ENCODE data around the gene CTU1.

- TF ChIP-seq POLR2A (IDR thresholded peaks at IDR 0.05) (no peak), CTCF (IDR thresholded peaks at IDR 0.05) (no peak)
Measured at GRCh38 chr19:51129716-51130115, 21.5 kb upstream of the CTU1 start.

Measured in uterus (tissue), 2 donors.